Panc1 (cell line): ENCODE measurements around the gene DUSP9. TPM values are rescaled to one million over a fixed set of nuclear protein-coding genes. Genes with fewer than 3 reads are reported as not detected.

Experiments used
- ATAC-seq: fragments of 200-7000 bp; cut with Tn5 transposase; 2 replicates; pipeline ENCODE4 v1.9.1; 2020; ENCODE audit warnings: mild to moderate bottlenecking, moderate library complexity
- BruUV-seq: library from RNA; stranded (reverse); fragments of 400-500 nt; replicated peaks from 2 replicates; lab custom pipeline; 2021; lab: Mats Ljungman, UMichigan
- CTCF ChIA-PET: fragments of 300-600 bp; sonication (Branson Sonifier 250); formaldehyde crosslinking; loops from one replicate; lab custom pipeline; 2022; ENCODE audit warnings: antibody characterized with exemption; lab: Charles Lee
- POLR2A ChIA-PET: fragments of 300-600 bp; sonication (Branson Sonifier 250); formaldehyde crosslinking; loops from one replicate; lab custom pipeline; 2022; ENCODE audit warnings: antibody characterized with exemption; lab: Charles Lee
- DNase-seq: peaks from one replicate; pipeline ENCODE4 v3.0.0-alpha.2; 2010; ENCODE audit warnings: low read depth, low spot score
- H3K27ac ChIP-seq: 2 replicates; pipeline ENCODE4 v1.5.1; 2011; ENCODE audit warnings: mild to moderate bottlenecking, low read length, inconsistent platforms
- H3K27me3 ChIP-seq: fragments of 200-500 bp; sonication (Bioruptor generic); 2 replicates; pipeline ENCODE4 v1.6.0; 2014; ENCODE audit warnings: low read length, inconsistent platforms; ENCODE audit not compliant: control insufficient read depth, insufficient read depth
- H3K36me3 ChIP-seq: fragments of 200-500 bp; sonication (Bioruptor generic); 2 replicates; pipeline ENCODE4 v1.5.1; 2014; ENCODE audit warnings: inconsistent platforms, mild to moderate bottlenecking, low read length, moderate library complexity; ENCODE audit not compliant: control insufficient read depth, insufficient read depth
- H3K4me1 ChIP-seq: 2 replicates; pipeline ENCODE4 v1.5.1; 2011; ENCODE audit warnings: inconsistent platforms, mild to moderate bottlenecking, low read length, moderate library complexity; ENCODE audit not compliant: control insufficient read depth, insufficient read depth
- H3K4me3 ChIP-seq, 2 experiments: 2 replicates each; pipeline ENCODE4 v1.5.1; 2011 to 2012; ENCODE audit warnings: low read depth in 2 of 2, low read length in 2 of 2, mild to moderate bottlenecking in 2 of 2, inconsistent platforms in 1 of 2, moderate library complexity in 1 of 2
- H3K9me3 ChIP-seq: fragments of 200-500 bp; sonication (Bioruptor generic); 2 replicates; pipeline ENCODE4 v1.5.1; 2014; ENCODE audit warnings: low read depth, mild to moderate bottlenecking, inconsistent platforms, low read length, moderate library complexity; ENCODE audit not compliant: control insufficient read depth, insufficient read depth
- CTCF ChIP-seq: fragments of 450-650 bp; IDR thresholded peaks from 2 replicates; pipeline ENCODE4 v1.5.1; 2017; ENCODE audit warnings: mild to moderate bottlenecking
- POLR2AphosphoS5 ChIP-seq: IDR thresholded peaks from 2 replicates; pipeline ENCODE4 v1.6.1; 2012; ENCODE audit warnings: mild to moderate bottlenecking, low read depth, low read length, moderate library complexity
- REST ChIP-seq, 2 experiments: IDR thresholded peaks; 2 replicates each; pipeline ENCODE4 v1.6.1; 2011 to 2012; ENCODE audit warnings: low read depth in 2 of 2, control low read depth in 1 of 2, low read length in 1 of 2, mild to moderate bottlenecking in 1 of 2, moderate library complexity in 1 of 2; ENCODE audit not compliant: insufficient read depth in 1 of 2
- SIN3A ChIP-seq: IDR thresholded peaks from 2 replicates; pipeline ENCODE4 v1.6.1; 2012; ENCODE audit warnings: low read depth, mild to moderate bottlenecking, low read length, moderate library complexity, borderline replicate concordance; ENCODE audit not compliant: insufficient read depth
- TCF7L2 ChIP-seq: IDR thresholded peaks from 2 replicates; pipeline ENCODE4 v1.6.1; 2011; ENCODE audit warnings: mild to moderate bottlenecking, low read depth, low read length, inconsistent platforms
- in situ Hi-C: cut with HindIII; loops from 2 replicates; pipeline ENCODE4 v1.10.0; 2016; ENCODE audit warnings: low sequenced_read_pairs, low pct_unique_long_range_greater_than_20kb
- intact Hi-C: fragments of 100-400 bp; cut with micrococcal nuclease; formaldehyde crosslinking; loops from one replicate; pipeline ENCODE4 v1.10.0; 2022; ENCODE audit not compliant: unreplicated experiment
- total RNA-seq: library from RNA; stranded (reverse); gene quantifications from one replicate; pipeline ENCODE4 v1.2.1, GENCODE V29; 2021; ENCODE audit not compliant: unreplicated experiment

The DUSP9 gene
- total RNA-seq, 1 experiment from 2014 or later, result 7.1 TPM

DNA sequence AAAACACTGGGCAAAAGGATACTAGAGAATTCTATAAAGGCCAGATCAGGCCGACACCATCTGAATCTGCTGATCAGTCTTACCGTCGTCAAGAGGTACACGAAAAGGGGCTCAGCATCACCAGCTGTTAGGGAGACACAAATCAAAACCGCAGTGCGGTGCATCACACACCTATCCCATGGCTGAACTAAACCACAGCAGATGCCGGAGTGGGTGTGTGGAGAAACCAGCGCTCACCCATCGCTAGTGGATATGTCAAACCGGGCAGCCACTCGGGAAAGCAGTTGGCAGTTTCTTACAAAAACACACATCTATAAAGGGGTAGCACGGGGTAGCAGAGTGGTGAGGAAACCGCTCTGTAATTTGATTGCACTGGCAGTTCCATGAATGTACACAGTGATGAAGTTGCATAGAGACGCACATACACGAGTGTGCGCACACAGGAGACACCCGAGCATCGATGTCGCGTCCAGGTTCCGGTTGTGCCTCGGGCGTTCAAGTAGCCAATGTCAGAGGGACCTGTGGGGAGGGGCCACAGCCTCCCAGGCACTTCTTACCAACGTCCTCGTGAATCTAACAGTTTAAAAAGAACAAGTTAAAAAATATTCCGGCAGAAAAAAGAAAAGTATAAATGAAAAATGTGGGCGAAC, 24.9 kb upstream of the DUSP9 start:
- CTCF ChIA-PET, result interaction anchor here (0.6 kb wide), 1 partner anchor 265 kb away, joined by 3 read pairs; no protein-coding TSS in a partner anchor
- BruUV-seq, result no TSS peak

GRCh38 chrX:153622661-153623309, 24.2 kb upstream of the DUSP9 start:
- Histone ChIP-seq H3K4me3 (no peak overlapping the region), H3K27ac (no peak overlapping the region), H3K27me3 (peaks cover 4% of the 10 kb centered on the region), H3K36me3 (no peaks in the 10 kb centered on the region), H3K9me3 (no peaks in the 10 kb centered on the region), H3K4me1 (no peaks in the 10 kb centered on the region)
- no peak for DNase-seq
- ChIA-PET POLR2A (no interaction called here), CTCF (no interaction called here)
- in situ Hi-C loops (no loop called here), intact Hi-C loops (no loop called here)
- ATAC-seq, result no peak
- no TSS peak for BruUV-seq
- no peak for TF ChIP-seq CTCF
- no peak for TF ChIP-seq REST (IDR thresholded peaks at IDR 0.05; ENCODE audit: insufficient read depth in 1 of 2, low read depth in 2 of 2, low read length in 1 of 2)
- no peak for TF ChIP-seq POLR2AphosphoS5
- no peak for TF ChIP-seq TCF7L2

More for the DNA sequence above, 24.9 kb upstream of the DUSP9 start:
- Histone ChIP-seq H3K4me3 (no peak overlapping the region), H3K4me1 (no peaks in the 10 kb centered on the region), H3K27me3 (peaks cover 4% of the 10 kb centered on the region), H3K27ac (no peak overlapping the region), H3K36me3 (no peaks in the 10 kb centered on the region), H3K9me3 (no peaks in the 10 kb centered on the region)
- DNase-seq (no peak), ATAC-seq (no peak)
- intact Hi-C loops, result no loop called here
- TF ChIP-seq TCF7L2, result no peak
- no peak for TF ChIP-seq SIN3A
- no peak for TF ChIP-seq POLR2AphosphoS5
- TF ChIP-seq CTCF, result no peak
- no peak for TF ChIP-seq REST (IDR thresholded peaks at IDR 0.05; ENCODE audit: insufficient read depth in 1 of 2, low read depth in 2 of 2, low read length in 1 of 2)
- POLR2A ChIA-PET, result no interaction called here
- in situ Hi-C loops, result no loop called here
